K562 (cell line): Measurements from ENCODE around the gene GABRD. TPM values are rescaled to one million over a fixed set of nuclear protein-coding genes. Genes with fewer than 3 reads are reported as not detected.
A peak's percentile ranks its signal among the peaks of the same experiment; 100 is the strongest.

Source experiments
- CC2D1A ChIP-seq: fragments of 450-650 bp; IDR thresholded peaks from 2 replicates; pipeline ENCODE4 v1.6.1; 2017; ENCODE audit warnings: mild to moderate bottlenecking
- CUX1 ChIP-seq: fragments of 200-800 bp; sonication (Bioruptor generic); IDR thresholded peaks from 2 replicates; pipeline ENCODE4 v1.6.1; 2016; ENCODE audit warnings: missing genetic modification characterization, missing compliant biosample characterization
- CXXC5 ChIP-seq: fragments of 250-450 bp; sonication (Bioruptor Pico); IDR thresholded peaks from 2 replicates; pipeline ENCODE4 v1.8.0; 2022; ENCODE audit warnings: inconsistent platforms, mild to moderate bottlenecking, moderate library complexity
- DACH1 ChIP-seq: fragments of 450-650 bp; IDR thresholded peaks from 2 replicates; pipeline ENCODE4 v1.6.1; 2018; ENCODE audit not compliant: partially characterized antibody
- MYBL2 ChIP-seq, 2 experiments: fragments of 450-650 bp in 1 of 2; sonication (generic) in 1 of 2; formaldehyde crosslinking in 1 of 2; IDR thresholded peaks; 2 replicates each; pipeline versions ENCODE4 v1.6.1 to v1.8.1; 2017 to 2022; ENCODE audit warnings: borderline replicate concordance in 1 of 2, inconsistent platforms in 1 of 2, low read depth in 1 of 2, mild to moderate bottlenecking in 1 of 2, missing genetic modification reagents in 1 of 2, moderate library complexity in 1 of 2
- PBX2 ChIP-seq, 2 experiments: IDR thresholded peaks in 1 of 2; conservative IDR thresholded peaks in 1 of 2; 2 replicates each; pipeline ENCODE4 v1.6.1; 2016; ENCODE audit warnings: low read depth in 2 of 2, mild to moderate bottlenecking in 1 of 2, missing compliant biosample characterization in 1 of 2, missing genetic modification characterization in 1 of 2, moderate library complexity in 1 of 2
- PHF20 ChIP-seq: fragments of 450-650 bp; IDR thresholded peaks from 2 replicates; pipeline ENCODE4 v1.6.1; 2018; ENCODE audit not compliant: partially characterized antibody
- TAF1 ChIP-seq: IDR thresholded peaks from 2 replicates; pipeline ENCODE4 v1.6.1; 2011; ENCODE audit warnings: mild to moderate bottlenecking, low read length, moderate library complexity; ENCODE audit not compliant: insufficient read depth, control insufficient read depth, severe bottlenecking; ENCODE audit errors: extremely low read depth
- THRAP3 ChIP-seq: fragments of 450-650 bp; IDR thresholded peaks from 2 replicates; pipeline ENCODE4 v1.6.1; 2016; ENCODE audit warnings: mild to moderate bottlenecking, inconsistent platforms, borderline replicate concordance
- ZC3H4 ChIP-seq: sonication (generic); formaldehyde crosslinking; IDR thresholded peaks from 2 replicates; pipeline ENCODE4 v1.9.0; 2021; ENCODE audit warnings: missing genetic modification reagents, borderline replicate concordance
- ZNF354B ChIP-seq: fragments of 250-450 bp; sonication (Bioruptor Pico); IDR thresholded peaks from 2 replicates; pipeline ENCODE4 v1.4.0; 2020
- ZNF707 ChIP-seq: fragments of 250-450 bp; sonication (Bioruptor Pico); conservative IDR thresholded peaks from 2 replicates; pipeline ENCODE4 v1.8.0; 2022; ENCODE audit warnings: inconsistent platforms, mild to moderate bottlenecking, moderate library complexity
- polyA plus RNA-seq, 8 experiments: library from polyadenylated mRNA; depleted of rRNA in 4 of 8; stranded (reverse) in 5 of 8; unstranded in 3 of 8; fragments of >200 nt; fragmentation: Nextera tagmentation in 2 of 8; fragmentation: Illumina TruSeq in 1 of 8; extraction: Ambion mirVana in 2 of 8; extraction: Trizol in 1 of 8; gene quantifications; 2 replicates each; pipeline versions ENCODE4 v1.2.1 to v1.2.3, GENCODE V29; 2011 to 2014; ENCODE audit warnings: inconsistent platforms in 1 of 8, missing spikeins in 1 of 8
- total RNA-seq, 7 experiments: library from RNA; depleted of rRNA in 6 of 7; stranded (reverse); fragments of >200 nt in 6 of 7; fragmentation: Illumina TruSeq in 2 of 7; extraction: Trizol in 2 of 7; gene quantifications; 2 replicates each; pipeline versions ENCODE4 v1.2.1 to v1.2.3, GENCODE V29; 2011 to 2021; ENCODE audit warnings: low replicate concordance in 1 of 7
- TF ChIP-seq, protein P1 (sequence below): fragments of 200-400 bp; formaldehyde crosslinking; IDR thresholded peaks from 2 replicates; pipeline ENCODE4 v1.6.1; 2017; ENCODE audit warnings: mild to moderate bottlenecking, low read depth, low read length, moderate library complexity

Gene GABRD
- total and polyA plus RNA-seq, 9 of the 15 experiments (the other 6 are each of a cell fraction or from before 2014, with no cell fraction given): 0.07 TPM; not detected in 8

DNA sequence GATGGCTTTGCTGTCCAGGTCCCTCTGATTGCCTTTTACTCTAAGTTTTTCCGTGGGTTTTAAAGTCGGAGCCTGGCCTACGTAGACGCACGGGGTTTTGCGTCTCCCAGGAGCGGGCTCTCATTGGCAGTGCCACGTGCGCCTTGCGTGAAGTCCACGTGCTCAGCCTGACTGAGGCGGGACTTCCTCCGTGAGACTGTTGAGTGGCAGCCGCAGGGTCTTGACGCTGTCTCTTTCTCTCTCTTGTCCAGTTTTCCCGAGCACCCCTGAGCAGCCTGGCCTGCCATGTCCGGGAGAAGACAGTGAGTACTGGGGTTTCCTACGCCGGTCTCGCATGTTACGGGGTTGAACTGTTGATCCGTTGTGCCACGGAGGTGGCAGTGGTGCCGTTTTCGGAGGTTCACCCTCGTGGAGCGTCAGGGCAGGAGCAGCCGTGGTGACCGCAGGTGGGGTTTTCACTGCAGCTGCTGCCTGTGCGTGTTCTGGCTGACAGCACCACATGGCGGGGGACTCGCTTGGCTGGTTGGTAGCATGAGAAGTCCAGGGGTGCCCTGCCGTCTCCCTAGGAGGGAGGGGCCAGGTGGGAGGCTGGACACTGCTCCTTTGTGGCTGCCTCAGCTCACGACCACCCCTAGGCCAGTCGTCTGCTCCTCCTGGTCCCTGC is 40.3 kb downstream of the GABRD start (continued):
- TF ChIP-seq, protein P1, sequence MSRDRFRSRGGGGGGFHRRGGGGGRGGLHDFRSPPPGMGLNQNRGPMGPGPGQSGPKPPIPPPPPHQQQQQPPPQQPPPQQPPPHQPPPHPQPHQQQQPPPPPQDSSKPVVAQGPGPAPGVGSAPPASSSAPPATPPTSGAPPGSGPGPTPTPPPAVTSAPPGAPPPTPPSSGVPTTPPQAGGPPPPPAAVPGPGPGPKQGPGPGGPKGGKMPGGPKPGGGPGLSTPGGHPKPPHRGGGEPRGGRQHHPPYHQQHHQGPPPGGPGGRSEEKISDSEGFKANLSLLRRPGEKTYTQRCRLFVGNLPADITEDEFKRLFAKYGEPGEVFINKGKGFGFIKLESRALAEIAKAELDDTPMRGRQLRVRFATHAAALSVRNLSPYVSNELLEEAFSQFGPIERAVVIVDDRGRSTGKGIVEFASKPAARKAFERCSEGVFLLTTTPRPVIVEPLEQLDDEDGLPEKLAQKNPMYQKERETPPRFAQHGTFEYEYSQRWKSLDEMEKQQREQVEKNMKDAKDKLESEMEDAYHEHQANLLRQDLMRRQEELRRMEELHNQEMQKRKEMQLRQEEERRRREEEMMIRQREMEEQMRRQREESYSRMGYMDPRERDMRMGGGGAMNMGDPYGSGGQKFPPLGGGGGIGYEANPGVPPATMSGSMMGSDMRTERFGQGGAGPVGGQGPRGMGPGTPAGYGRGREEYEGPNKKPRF: no peak
- no peak for TF ChIP-seq CC2D1A
- TF ChIP-seq PBX2 (CRISPR knock-in tag; IDR thresholded peaks at IDR 0.05; ENCODE audit: low read depth): no peak
- TF ChIP-seq PBX2 (tag; conservative IDR thresholded peaks at IDR 0.05; ENCODE audit: low read depth): peak; percentile 56; the same call in 1 of the 2 replicates
- TF ChIP-seq ZNF354B (CRISPR knock-in tag): no peak
- TF ChIP-seq CUX1 (CRISPR knock-in tag): no peak
- no peak for TF ChIP-seq DACH1
- TF ChIP-seq MYBL2 (IDR thresholded peaks at IDR 0.05; ENCODE audit: low read depth): no peak
- TF ChIP-seq MYBL2 (CRISPR knock-in tag; IDR thresholded peaks at IDR 0.05; ENCODE audit: borderline replicate concordance): no peak
- TF ChIP-seq TAF1: no peak
- no peak for TF ChIP-seq ZC3H4 (CRISPR knock-in tag)
- no peak for TF ChIP-seq THRAP3
- TF ChIP-seq ZNF707 (CRISPR knock-in tag): no peak
- 0 out of 2 replicates have a peak, but pooled peaks have one; percentile 32 for TF ChIP-seq CXXC5 (CRISPR knock-in tag)
- TF ChIP-seq PHF20: no peak
